HG02759 (cell line): Measurements from ENCODE around the gene TRERF1.

Experiments
- ATAC-seq: cut with Tn5 transposase; IDR thresholded peaks from one replicate; pipeline ENCODE4 v1.9.1; 2021; ENCODE audit warnings: mild to moderate bottlenecking, moderate library complexity; ENCODE audit not compliant: unreplicated experiment

The TRERF1 gene

GRCh38 chr6:42394881-42395620 lies 56.7 kb downstream of the TRERF1 start:
- no peak for ATAC-seq

- no peak for ATAC-seq
These were observed 57.6 kb downstream of the TRERF1 start for GRCh38 chr6:42394151-42394550.

GRCh38 chr6:42393339-42393738 lies 58.4 kb downstream of the TRERF1 start:
- no peak for ATAC-seq

GRCh38 chr6:42392833-42393232 lies 58.9 kb downstream of the TRERF1 start:
- ATAC-seq = no peak

GRCh38 chr6:42391441-42391840 lies 60.3 kb downstream of the TRERF1 start:
- ATAC-seq = no peak

GRCh38 chr6:42390228-42390934 lies 61.3 kb downstream of the TRERF1 start:
- ATAC-seq = peak; percentile 62

- no peak for ATAC-seq
These were observed 62.0 kb downstream of the TRERF1 start for GRCh38 chr6:42389736-42390135.

- no peak for ATAC-seq
These were observed 63.7 kb downstream of the TRERF1 start for GRCh38 chr6:42388046-42388445.

GRCh38 chr6:42387336-42387735 lies 64.4 kb downstream of the TRERF1 start:
- ATAC-seq = no peak

GRCh38 chr6:42385339-42385738 lies 66.4 kb downstream of the TRERF1 start:
- no peak for ATAC-seq

GRCh38 chr6:42383421-42384205 lies 68.1 kb downstream of the TRERF1 start:
- no peak for ATAC-seq

GRCh38 chr6:42381850-42382249 lies 69.9 kb downstream of the TRERF1 start:
- ATAC-seq = no peak

GRCh38 chr6:42380228-42380979 lies 71.3 kb downstream of the TRERF1 start:
- ATAC-seq = no peak

GRCh38 chr6:42378536-42378935 lies 73.2 kb downstream of the TRERF1 start:
- ATAC-seq = no peak

GRCh38 chr6:42378125-42378524 lies 73.6 kb downstream of the TRERF1 start:
- no peak for ATAC-seq

- ATAC-seq = no peak
These were observed 76.6 kb downstream of the TRERF1 start for GRCh38 chr6:42375007-42375635.

GRCh38 chr6:42374018-42374669 lies 77.6 kb downstream of the TRERF1 start:
- ATAC-seq = no peak

GRCh38 chr6:42372699-42373098 lies 79.0 kb downstream of the TRERF1 start:
- ATAC-seq = no peak

- no peak for ATAC-seq
These were observed 81.3 kb downstream of the TRERF1 start for GRCh38 chr6:42370323-42370985.
